Stomach (tissue), 4 donors: Measurements from ENCODE around the gene SOAT2.

ENCODE experiments used
- CTCF ChIP-seq, 7 experiments: fragments of 450-650 bp in 4 of 7; fragments of 200-600 bp in 3 of 7; sonication (generic) in 3 of 7; IDR thresholded peaks; one replicate each; pipeline ENCODE4 v1.5.1; 2016 to 2019; ENCODE audit warnings: antibody characterized with exemption in 7 of 7, control low read depth in 2 of 7, mild to moderate bottlenecking in 1 of 7
- EP300 ChIP-seq: sonication (generic); formaldehyde crosslinking; IDR thresholded peaks from one replicate; pipeline ENCODE4 v1.6.1; 2017; ENCODE audit warnings: antibody characterized with exemption
- POLR2A ChIP-seq, 4 donors: fragments of 450-650 bp; IDR thresholded peaks; one replicate each; pipeline ENCODE4 v1.6.1; 2016; ENCODE audit warnings: antibody characterized with exemption in 4 of 4, control low read depth in 2 of 4, mild to moderate bottlenecking in 1 of 4, moderate library complexity in 1 of 4

GRCh38 chr12:53123578-53124351 is 20.5 kb downstream of the SOAT2 start:
- no peak for TF ChIP-seq POLR2A (IDR thresholded peaks at IDR 0.05)
- TF ChIP-seq CTCF (IDR thresholded peaks at IDR 0.05), result no peak
- TF ChIP-seq EP300, result no peak
